ENCODE results near the gene ZNF496. TPM values are rescaled to one million over a fixed set of nuclear protein-coding genes. Genes with fewer than 3 reads are reported as not detected.

ZNF496 gene
- total RNA-seq, 2 donors from 2014 or later, result 63.5 to 65.6 TPM

DNA sequence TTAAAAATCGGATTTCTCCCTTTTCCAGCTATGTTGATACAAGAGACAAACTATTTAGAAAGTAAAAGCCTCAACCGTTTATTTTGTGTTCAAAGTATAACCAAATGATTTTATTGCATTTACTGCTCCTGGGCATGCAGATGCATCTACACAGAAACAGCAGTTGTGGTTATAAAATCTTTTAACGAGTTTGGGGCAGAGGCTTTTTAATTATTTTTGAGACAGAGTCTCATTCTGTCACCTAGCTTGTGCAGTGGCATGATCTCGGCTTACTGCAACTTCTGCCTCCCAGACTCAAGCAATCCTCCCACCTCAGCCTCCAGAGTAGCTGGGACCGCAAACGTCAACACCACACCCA lies 33.6 kb downstream of the ZNF496 start:
- no peak overlapping the region for H3K4me3 ChIP-seq (ENCODE audit: low read length)
- H3K9me3 Mint-ChIP-seq, result peaks cover 22% of the 10 kb centered on the region
- peaks cover 52% of the 10 kb centered on the region for H3K36me3 ChIP-seq (ENCODE audit: control insufficient read depth, insufficient read depth, low read length)
- peaks cover 54% of the 10 kb centered on the region for H3K4me1 Mint-ChIP-seq
- H3K27me3 Mint-ChIP-seq (ENCODE audit: insufficient read depth), result no peaks in the 10 kb centered on the region
- no peaks in the 10 kb centered on the region for H3K9me3 ChIP-seq (ENCODE audit: control insufficient read depth, low read length)
- 90 to 93% methylated on average over 3 to 6 of the region's 6 CpGs for WGBS, 2 experiments (ENCODE audit: insufficient coverage in 1 of 2, insufficient read length in 1 of 2)
- H3K27me3 ChIP-seq (ENCODE audit: control insufficient read depth, insufficient read depth, low read length, poor library complexity, severe bottlenecking), result no peaks in the 10 kb centered on the region
- no peak overlapping the region for H3K9ac ChIP-seq (ENCODE audit: extremely low read depth, low read length, poor library complexity, severe bottlenecking)
- no peak for DNase-seq
- peaks cover 32% of the 10 kb centered on the region for H3K4me1 ChIP-seq (ENCODE audit: control insufficient read depth, insufficient read depth, low read length)
- no peak overlapping the region for H3K27ac Mint-ChIP-seq
- H3K36me3 Mint-ChIP-seq (ENCODE audit: low read depth), result peaks cover 50% of the 10 kb centered on the region
- H3K27ac ChIP-seq (ENCODE audit: low read depth, low read length), result no peak overlapping the region
- no peak overlapping the region for H3K4me3 Mint-ChIP-seq
- TF ChIP-seq, protein P1, sequence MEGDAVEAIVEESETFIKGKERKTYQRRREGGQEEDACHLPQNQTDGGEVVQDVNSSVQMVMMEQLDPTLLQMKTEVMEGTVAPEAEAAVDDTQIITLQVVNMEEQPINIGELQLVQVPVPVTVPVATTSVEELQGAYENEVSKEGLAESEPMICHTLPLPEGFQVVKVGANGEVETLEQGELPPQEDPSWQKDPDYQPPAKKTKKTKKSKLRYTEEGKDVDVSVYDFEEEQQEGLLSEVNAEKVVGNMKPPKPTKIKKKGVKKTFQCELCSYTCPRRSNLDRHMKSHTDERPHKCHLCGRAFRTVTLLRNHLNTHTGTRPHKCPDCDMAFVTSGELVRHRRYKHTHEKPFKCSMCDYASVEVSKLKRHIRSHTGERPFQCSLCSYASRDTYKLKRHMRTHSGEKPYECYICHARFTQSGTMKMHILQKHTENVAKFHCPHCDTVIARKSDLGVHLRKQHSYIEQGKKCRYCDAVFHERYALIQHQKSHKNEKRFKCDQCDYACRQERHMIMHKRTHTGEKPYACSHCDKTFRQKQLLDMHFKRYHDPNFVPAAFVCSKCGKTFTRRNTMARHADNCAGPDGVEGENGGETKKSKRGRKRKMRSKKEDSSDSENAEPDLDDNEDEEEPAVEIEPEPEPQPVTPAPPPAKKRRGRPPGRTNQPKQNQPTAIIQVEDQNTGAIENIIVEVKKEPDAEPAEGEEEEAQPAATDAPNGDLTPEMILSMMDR (conservative IDR thresholded peaks at IDR 0.05), result no peak

DNA sequence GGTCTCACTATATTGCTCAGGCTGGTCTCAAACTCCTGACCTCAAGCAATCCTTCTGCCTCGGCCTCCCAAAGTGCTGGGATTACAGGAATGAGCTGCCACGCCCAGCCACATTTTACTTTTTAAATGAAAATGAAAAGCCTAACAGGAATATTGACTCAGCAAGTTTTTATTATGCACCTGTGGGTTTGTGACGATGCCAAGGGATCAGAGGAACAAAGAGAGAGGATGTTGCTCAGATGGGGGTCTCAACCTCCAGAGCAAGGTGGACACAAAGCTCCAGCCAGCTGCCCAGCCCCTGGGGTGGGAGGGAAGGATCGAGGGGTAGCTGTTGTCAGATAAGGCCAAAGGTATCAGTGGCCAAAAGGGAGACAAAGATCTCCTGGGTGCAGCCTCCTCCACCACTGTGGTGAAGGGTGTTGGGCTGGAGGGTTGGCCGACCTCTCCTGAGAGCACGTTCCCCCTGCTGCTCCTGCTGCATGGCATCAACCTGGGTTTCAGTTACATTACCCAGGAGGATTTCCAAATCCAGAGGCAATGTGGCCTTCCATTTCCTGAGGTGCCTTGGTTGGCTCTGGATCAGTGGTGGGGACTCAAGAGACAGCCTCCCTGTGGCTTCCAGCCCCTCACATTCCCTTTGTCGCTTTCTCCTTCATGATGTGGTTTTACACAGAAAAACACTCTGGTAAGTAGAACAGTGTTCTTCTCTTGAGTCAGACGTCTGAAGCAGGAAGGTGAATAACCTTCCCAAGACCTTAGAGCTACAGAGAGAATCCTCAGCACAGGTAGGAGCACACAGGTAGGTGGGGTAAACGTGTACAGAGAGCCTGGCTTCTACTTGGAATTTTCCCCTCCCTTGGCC lies 34.2 kb downstream of the ZNF496 start:
- H3K27me3 ChIP-seq (ENCODE audit: control insufficient read depth, insufficient read depth, low read length, poor library complexity, severe bottlenecking), result no peaks in the 10 kb centered on the region
- WGBS, 2 experiments (ENCODE audit: insufficient coverage in 1 of 2, insufficient read length in 1 of 2), result 91 to 100% methylated on average over 7 to 9 of the region's 9 CpGs
- DNase-seq, result peak; percentile 50
- Mint-ChIP-seq H3K4me1 (peaks cover 60% of the 10 kb centered on the region), H3K9me3 (peaks cover 22% of the 10 kb centered on the region), H3K27ac (no peak overlapping the region), H3K27me3 (ENCODE audit: insufficient read depth) (no peaks in the 10 kb centered on the region), H3K4me3 (no peak overlapping the region), H3K36me3 (ENCODE audit: low read depth) (peaks cover 44% of the 10 kb centered on the region)
- TF ChIP-seq, protein P1 (conservative IDR thresholded peaks at IDR 0.05), result no peak
- H3K27ac ChIP-seq (ENCODE audit: low read depth, low read length), result no peak overlapping the region
- H3K4me3 ChIP-seq (ENCODE audit: low read length), result no peak overlapping the region
- H3K36me3 ChIP-seq (ENCODE audit: control insufficient read depth, insufficient read depth, low read length), result peaks cover 46% of the 10 kb centered on the region
- H3K9me3 ChIP-seq (ENCODE audit: control insufficient read depth, low read length), result no peaks in the 10 kb centered on the region
- no peak overlapping the region for H3K9ac ChIP-seq (ENCODE audit: extremely low read depth, low read length, poor library complexity, severe bottlenecking)
- peaks cover 38% of the 10 kb centered on the region for H3K4me1 ChIP-seq (ENCODE audit: control insufficient read depth, insufficient read depth, low read length)

DNA sequence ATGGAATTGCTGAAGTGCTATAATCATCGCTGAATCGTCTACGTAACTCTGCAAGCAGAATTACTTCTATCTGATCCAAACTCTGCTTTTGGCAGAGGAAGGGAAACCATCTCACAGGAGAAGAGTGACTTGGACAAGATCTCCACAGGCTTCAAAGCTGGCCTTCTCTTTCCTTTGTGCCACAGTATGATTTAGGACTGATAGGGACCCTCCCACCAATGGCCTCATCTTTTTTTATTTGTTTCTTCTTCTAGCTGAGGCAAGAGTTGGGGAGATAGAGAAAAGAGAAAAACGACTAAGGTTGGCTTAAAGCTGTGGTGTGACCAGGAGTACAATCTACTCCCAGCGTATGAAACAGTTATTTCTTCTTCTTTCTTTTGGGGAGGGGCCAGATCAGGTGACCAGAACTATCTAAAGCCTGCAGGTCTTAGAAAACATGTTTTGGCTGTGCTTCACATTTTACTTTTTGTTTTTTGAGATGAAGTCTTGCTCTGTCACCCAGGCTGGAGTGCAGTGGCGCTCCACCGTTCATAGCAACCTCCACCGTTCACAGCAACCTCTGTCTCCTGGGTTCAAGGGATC lies 35.0 kb downstream of the ZNF496 start:
- Histone ChIP-seq H3K27ac (ENCODE audit: low read depth, low read length) (no peak overlapping the region), H3K27me3 (ENCODE audit: control insufficient read depth, insufficient read depth, low read length, poor library complexity, severe bottlenecking) (no peaks in the 10 kb centered on the region), H3K9me3 (ENCODE audit: control insufficient read depth, low read length) (no peaks in the 10 kb centered on the region), H3K9ac (ENCODE audit: extremely low read depth, low read length, poor library complexity, severe bottlenecking) (no peak overlapping the region), H3K4me1 (ENCODE audit: control insufficient read depth, insufficient read depth, low read length) (peaks cover 36% of the 10 kb centered on the region), H3K4me3 (ENCODE audit: low read length) (no peak overlapping the region), H3K36me3 (ENCODE audit: control insufficient read depth, insufficient read depth, low read length) (peaks cover 38% of the 10 kb centered on the region)
- 86 to 94% methylated on average over 8 of the region's 8 CpGs for WGBS, 2 experiments (ENCODE audit: insufficient coverage in 1 of 2, insufficient read length in 1 of 2)
- DNase-seq, result peak; percentile 25
- Mint-ChIP-seq H3K27ac (no peak overlapping the region), H3K9me3 (peaks cover 16% of the 10 kb centered on the region), H3K36me3 (ENCODE audit: low read depth) (peaks cover 36% of the 10 kb centered on the region), H3K27me3 (ENCODE audit: insufficient read depth) (no peaks in the 10 kb centered on the region), H3K4me3 (no peak overlapping the region), H3K4me1 (peaks cover 68% of the 10 kb centered on the region)
- TF ChIP-seq, protein P1 (conservative IDR thresholded peaks at IDR 0.05), result no peak

Data from endodermal cell (in vitro differentiated cells).